Measurements from ENCODE around the gene CDH13. TPM values are rescaled to one million over a fixed set of nuclear protein-coding genes. Genes with fewer than 3 reads are reported as not detected.

Gene CDH13
- total and polyA plus RNA-seq, 2 experiments from 2014 or later, result 1.6 to 4.4 TPM

DNA sequence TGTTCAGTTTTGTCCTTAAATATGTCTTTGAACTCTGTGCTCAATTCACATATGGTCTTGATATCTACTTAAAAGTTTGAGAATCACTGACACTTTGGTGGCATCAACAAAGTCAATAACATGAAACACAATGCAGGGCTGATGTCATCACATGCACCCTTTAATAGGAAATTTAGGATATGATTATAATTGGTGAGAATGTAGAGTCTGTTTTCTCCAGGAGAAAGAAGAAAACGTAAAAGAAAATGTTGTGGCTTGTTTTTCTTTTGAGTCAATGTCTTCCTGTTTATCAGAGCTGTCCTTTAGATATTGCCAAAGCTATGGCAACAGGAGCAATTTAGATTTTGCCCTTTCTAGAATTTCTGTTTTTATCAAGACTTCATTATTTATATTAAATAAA lies 396.9 kb downstream of the CDH13 start:
- DNase-seq (ENCODE audit: low spot score) (no peak), ATAC-seq (no peak)
- no peaks in the 10 kb centered on the region for H3K36me3 ChIP-seq (ENCODE audit: insufficient read depth)
- Mint-ChIP-seq H3K27me3 (ENCODE audit: insufficient read depth, low read depth, poor library complexity) (no peaks in the 10 kb centered on the region), H3K27ac (no peak overlapping the region), H3K4me3 (no peak overlapping the region), H3K9me3 (no peaks in the 10 kb centered on the region; the same call in 2 of the 3 replicates), H3K36me3 (ENCODE audit: low read depth) (no peaks in the 10 kb centered on the region), H3K4me1 (no peaks in the 10 kb centered on the region)
- no peak overlapping the region for H3K27ac ChIP-seq (ENCODE audit: low read depth)
- H3K4me1 ChIP-seq (ENCODE audit: insufficient read depth), result no peaks in the 10 kb centered on the region
- no peaks in the 10 kb centered on the region for H3K79me2 ChIP-seq (replicated peaks; ENCODE audit: insufficient read depth)
- no peak overlapping the region for H3K4me2 ChIP-seq
- no peaks in the 10 kb centered on the region for H4K20me1 ChIP-seq (replicated peaks; ENCODE audit: insufficient read depth)
- H3K27me3 ChIP-seq (ENCODE audit: insufficient read depth), result no peaks in the 10 kb centered on the region
- TF ChIP-seq, protein P1, sequence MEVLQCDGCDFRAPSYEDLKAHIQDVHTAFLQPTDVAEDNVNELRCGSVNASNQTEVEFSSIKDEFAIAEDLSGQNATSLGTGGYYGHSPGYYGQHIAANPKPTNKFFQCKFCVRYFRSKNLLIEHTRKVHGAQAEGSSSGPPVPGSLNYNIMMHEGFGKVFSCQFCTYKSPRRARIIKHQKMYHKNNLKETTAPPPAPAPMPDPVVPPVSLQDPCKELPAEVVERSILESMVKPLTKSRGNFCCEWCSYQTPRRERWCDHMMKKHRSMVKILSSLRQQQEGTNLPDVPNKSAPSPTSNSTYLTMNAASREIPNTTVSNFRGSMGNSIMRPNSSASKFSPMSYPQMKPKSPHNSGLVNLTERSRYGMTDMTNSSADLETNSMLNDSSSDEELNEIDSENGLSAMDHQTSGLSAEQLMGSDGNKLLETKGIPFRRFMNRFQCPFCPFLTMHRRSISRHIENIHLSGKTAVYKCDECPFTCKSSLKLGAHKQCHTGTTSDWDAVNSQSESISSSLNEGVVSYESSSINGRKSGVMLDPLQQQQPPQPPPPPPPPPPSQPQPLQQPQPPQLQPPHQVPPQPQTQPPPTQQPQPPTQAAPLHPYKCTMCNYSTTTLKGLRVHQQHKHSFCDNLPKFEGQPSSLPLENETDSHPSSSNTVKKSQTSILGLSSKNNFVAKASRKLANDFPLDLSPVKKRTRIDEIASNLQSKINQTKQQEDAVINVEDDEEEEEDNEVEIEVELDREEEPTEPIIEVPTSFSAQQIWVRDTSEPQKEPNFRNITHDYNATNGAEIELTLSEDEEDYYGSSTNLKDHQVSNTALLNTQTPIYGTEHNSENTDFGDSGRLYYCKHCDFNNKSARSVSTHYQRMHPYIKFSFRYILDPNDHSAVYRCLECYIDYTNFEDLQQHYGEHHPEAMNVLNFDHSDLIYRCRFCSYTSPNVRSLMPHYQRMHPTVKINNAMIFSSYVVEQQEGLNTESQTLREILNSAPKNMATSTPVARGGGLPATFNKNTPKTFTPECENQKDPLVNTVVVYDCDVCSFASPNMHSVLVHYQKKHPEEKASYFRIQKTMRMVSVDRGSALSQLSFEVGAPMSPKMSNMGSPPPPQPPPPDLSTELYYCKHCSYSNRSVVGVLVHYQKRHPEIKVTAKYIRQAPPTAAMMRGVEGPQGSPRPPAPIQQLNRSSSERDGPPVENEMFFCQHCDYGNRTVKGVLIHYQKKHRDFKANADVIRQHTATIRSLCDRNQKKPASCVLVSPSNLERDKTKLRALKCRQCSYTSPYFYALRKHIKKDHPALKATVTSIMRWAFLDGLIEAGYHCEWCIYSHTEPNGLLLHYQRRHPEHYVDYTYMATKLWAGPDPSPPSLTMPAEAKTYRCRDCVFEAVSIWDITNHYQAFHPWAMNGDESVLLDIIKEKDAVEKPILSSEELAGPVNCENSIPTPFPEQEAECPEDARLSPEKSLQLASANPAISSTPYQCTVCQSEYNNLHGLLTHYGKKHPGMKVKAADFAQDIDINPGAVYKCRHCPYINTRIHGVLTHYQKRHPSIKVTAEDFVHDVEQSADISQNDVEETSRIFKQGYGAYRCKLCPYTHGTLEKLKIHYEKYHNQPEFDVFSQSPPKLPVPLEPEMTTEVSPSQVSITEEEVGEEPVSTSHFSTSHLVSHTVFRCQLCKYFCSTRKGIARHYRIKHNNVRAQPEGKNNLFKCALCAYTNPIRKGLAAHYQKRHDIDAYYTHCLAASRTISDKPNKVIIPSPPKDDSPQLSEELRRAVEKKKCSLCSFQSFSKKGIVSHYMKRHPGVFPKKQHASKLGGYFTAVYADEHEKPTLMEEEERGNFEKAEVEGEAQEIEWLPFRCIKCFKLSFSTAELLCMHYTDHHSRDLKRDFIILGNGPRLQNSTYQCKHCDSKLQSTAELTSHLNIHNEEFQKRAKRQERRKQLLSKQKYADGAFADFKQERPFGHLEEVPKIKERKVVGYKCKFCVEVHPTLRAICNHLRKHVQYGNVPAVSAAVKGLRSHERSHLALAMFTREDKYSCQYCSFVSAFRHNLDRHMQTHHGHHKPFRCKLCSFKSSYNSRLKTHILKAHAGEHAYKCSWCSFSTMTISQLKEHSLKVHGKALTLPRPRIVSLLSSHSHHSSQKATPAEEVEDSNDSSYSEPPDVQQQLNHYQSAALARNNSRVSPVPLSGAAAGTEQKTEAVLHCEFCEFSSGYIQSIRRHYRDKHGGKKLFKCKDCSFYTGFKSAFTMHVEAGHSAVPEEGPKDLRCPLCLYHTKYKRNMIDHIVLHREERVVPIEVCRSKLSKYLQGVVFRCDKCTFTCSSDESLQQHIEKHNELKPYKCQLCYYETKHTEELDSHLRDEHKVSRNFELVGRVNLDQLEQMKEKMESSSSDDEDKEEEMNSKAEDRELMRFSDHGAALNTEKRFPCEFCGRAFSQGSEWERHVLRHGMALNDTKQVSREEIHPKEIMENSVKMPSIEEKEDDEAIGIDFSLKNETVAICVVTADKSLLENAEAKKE (CRISPR knock-in tag; IDR thresholded peaks at IDR 0.05), result no peak
- TF ChIP-seq, protein P2, sequence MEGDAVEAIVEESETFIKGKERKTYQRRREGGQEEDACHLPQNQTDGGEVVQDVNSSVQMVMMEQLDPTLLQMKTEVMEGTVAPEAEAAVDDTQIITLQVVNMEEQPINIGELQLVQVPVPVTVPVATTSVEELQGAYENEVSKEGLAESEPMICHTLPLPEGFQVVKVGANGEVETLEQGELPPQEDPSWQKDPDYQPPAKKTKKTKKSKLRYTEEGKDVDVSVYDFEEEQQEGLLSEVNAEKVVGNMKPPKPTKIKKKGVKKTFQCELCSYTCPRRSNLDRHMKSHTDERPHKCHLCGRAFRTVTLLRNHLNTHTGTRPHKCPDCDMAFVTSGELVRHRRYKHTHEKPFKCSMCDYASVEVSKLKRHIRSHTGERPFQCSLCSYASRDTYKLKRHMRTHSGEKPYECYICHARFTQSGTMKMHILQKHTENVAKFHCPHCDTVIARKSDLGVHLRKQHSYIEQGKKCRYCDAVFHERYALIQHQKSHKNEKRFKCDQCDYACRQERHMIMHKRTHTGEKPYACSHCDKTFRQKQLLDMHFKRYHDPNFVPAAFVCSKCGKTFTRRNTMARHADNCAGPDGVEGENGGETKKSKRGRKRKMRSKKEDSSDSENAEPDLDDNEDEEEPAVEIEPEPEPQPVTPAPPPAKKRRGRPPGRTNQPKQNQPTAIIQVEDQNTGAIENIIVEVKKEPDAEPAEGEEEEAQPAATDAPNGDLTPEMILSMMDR (conservative IDR thresholded peaks at IDR 0.05; ENCODE audit: low read depth in 2 of 2), result no peak
- TF ChIP-seq JUNB (IDR thresholded peaks at IDR 0.05; ENCODE audit: unreplicated experiment), result no peak
- no peaks in the 10 kb centered on the region for H3F3A ChIP-seq (replicated peaks; ENCODE audit: low read depth)
- H3K9me2 ChIP-seq (ENCODE audit: insufficient read depth), result peaks cover 6% of the 10 kb centered on the region; the same call in 1 of the 2 replicates
- no peak overlapping the region for H2AFZ ChIP-seq
- no peak overlapping the region for H3K4me3 ChIP-seq

DNA sequence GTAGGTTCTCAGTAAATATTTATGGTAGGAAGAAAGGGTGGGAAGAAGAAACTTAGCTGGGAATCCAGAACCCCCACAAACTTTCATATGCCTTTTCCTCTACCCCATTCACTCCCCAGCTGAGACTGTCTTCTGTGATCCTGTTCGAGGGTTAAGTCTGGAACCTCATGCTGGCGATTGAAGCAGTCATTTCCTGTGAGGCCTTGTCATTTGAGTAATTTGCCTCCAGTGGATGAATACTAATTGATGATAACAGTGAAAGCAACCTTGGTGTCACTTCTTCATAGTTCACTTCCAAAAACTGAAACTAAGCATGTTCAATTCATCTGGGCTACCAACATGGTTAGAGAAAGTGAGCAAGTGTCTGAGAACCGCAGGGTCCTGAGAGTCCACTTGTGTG lies 401.2 kb downstream of the CDH13 start:
- DNase-seq (ENCODE audit: low spot score) (no peak), ATAC-seq (no peak)
- no peak overlapping the region for H3K27ac ChIP-seq (ENCODE audit: low read depth)
- no peak overlapping the region for H3K27ac Mint-ChIP-seq
- no peak overlapping the region for H3K4me2 ChIP-seq
- H3K36me3 ChIP-seq (ENCODE audit: insufficient read depth), result no peaks in the 10 kb centered on the region
- H3K27me3 ChIP-seq (ENCODE audit: insufficient read depth), result no peaks in the 10 kb centered on the region
- 0 out of 2 replicates have a peak, but pooled peaks cover 7% of the 10 kb centered on the region for H3K9me2 ChIP-seq (ENCODE audit: insufficient read depth)
- H3K9me3 Mint-ChIP-seq, result peaks cover 4% of the 10 kb centered on the region; the same call in 2 of the 3 replicates
- H2AFZ ChIP-seq, result no peak overlapping the region
- no peaks in the 10 kb centered on the region for H3K36me3 Mint-ChIP-seq (ENCODE audit: low read depth)
- H3K4me3 Mint-ChIP-seq, result no peak overlapping the region
- H3K27me3 Mint-ChIP-seq (ENCODE audit: insufficient read depth, low read depth, poor library complexity), result no peaks in the 10 kb centered on the region
- H3K4me1 ChIP-seq (ENCODE audit: insufficient read depth), result no peaks in the 10 kb centered on the region
- no peaks in the 10 kb centered on the region for H4K20me1 ChIP-seq (replicated peaks; ENCODE audit: insufficient read depth)
- H3K79me2 ChIP-seq (replicated peaks; ENCODE audit: insufficient read depth), result no peaks in the 10 kb centered on the region
- no peak overlapping the region for H3K4me3 ChIP-seq
- H3K4me1 Mint-ChIP-seq, result no peaks in the 10 kb centered on the region
- H3F3A ChIP-seq (replicated peaks; ENCODE audit: low read depth), result no peaks in the 10 kb centered on the region
- no peak for TF ChIP-seq EZH2phosphoT487 (IDR thresholded peaks at IDR 0.05; ENCODE audit: unreplicated experiment)
- TF ChIP-seq, protein P1 (CRISPR knock-in tag; IDR thresholded peaks at IDR 0.05), result no peak

Data from GM23338 (cell line).